H9 (cell line): ENCODE measurements around the gene LDB2. TPM values are rescaled to one million over a fixed set of nuclear protein-coding genes. Genes with fewer than 3 reads are reported as not detected.
A peak's percentile ranks its signal among the peaks of the same experiment; 100 is the strongest.

Experiments
- DNase-seq: peaks from one replicate; pipeline ENCODE4 v3.0.0-alpha.2; 2017
- H2AFZ ChIP-seq: one replicate; pipeline ENCODE4 v1.6.1; 2013; ENCODE audit warnings: mild to moderate bottlenecking, low read length, control low read depth, moderate library complexity
- H2AK5ac ChIP-seq: 2 replicates; pipeline ENCODE4 v1.6.1; 2013; ENCODE audit warnings: low read length, control low read depth, mixed read lengths; ENCODE audit not compliant: insufficient read length
- H2BK120ac ChIP-seq: one replicate; pipeline ENCODE4 v1.6.1; 2013; ENCODE audit warnings: low read depth, mild to moderate bottlenecking, low read length, control low read depth, inconsistent platforms; ENCODE audit not compliant: poor library complexity, severe bottlenecking
- H2BK12ac ChIP-seq: 2 replicates; pipeline ENCODE4 v1.6.1; 2013; ENCODE audit warnings: low read length, control low read depth, mixed read lengths, low read depth; ENCODE audit not compliant: insufficient read length
- H2BK15ac ChIP-seq: 2 replicates; pipeline ENCODE4 v1.6.1; 2013; ENCODE audit warnings: low read depth, low read length, control low read depth
- H2BK20ac ChIP-seq: one replicate; pipeline ENCODE4 v1.6.1; 2013; ENCODE audit warnings: low read depth, mild to moderate bottlenecking, low read length, control low read depth, inconsistent platforms; ENCODE audit not compliant: poor library complexity, severe bottlenecking
- H2BK5ac ChIP-seq: 2 replicates; pipeline ENCODE4 v1.6.1; 2013; ENCODE audit warnings: low read length, control low read depth, mixed read lengths; ENCODE audit not compliant: insufficient read length
- H3K14ac ChIP-seq: 2 replicates; pipeline ENCODE4 v1.6.1; 2013; ENCODE audit warnings: low read length, control low read depth; ENCODE audit not compliant: insufficient read depth
- H3K18ac ChIP-seq: 2 replicates; pipeline ENCODE4 v1.6.1; 2013; ENCODE audit warnings: low read depth, mild to moderate bottlenecking, mixed read lengths, low read length, control low read depth; ENCODE audit not compliant: insufficient read length
- H3K23ac ChIP-seq: 2 replicates; pipeline ENCODE4 v1.6.1; 2013; ENCODE audit warnings: low read length, control low read depth, mixed read lengths, low read depth; ENCODE audit not compliant: insufficient read length
- H3K23me2 ChIP-seq: 2 replicates; pipeline ENCODE4 v1.6.1; 2013; ENCODE audit warnings: low read depth, mild to moderate bottlenecking, mixed read lengths, low read length, control low read depth; ENCODE audit not compliant: insufficient read length, poor library complexity, severe bottlenecking
- H3K27ac ChIP-seq: 2 replicates; pipeline ENCODE4 v1.5.1; 2013; ENCODE audit warnings: low read length, control low read depth, mixed read lengths, low read depth; ENCODE audit not compliant: insufficient read length
- H3K27me3 ChIP-seq: 2 replicates; pipeline ENCODE4 v1.6.1; 2013; ENCODE audit warnings: low read length, control low read depth, inconsistent platforms; ENCODE audit not compliant: insufficient read depth
- H3K4ac ChIP-seq: 2 replicates; pipeline ENCODE4 v1.6.1; 2013; ENCODE audit warnings: low read depth, mild to moderate bottlenecking, control low read depth, inconsistent platforms, low read length, moderate library complexity
- H3K4me1 ChIP-seq: 2 replicates; pipeline ENCODE4 v1.6.1; 2013; ENCODE audit warnings: low read length, control low read depth, inconsistent platforms; ENCODE audit not compliant: insufficient read depth
- H3K4me2 ChIP-seq: 2 replicates; pipeline ENCODE4 v1.6.1; 2013; ENCODE audit warnings: low read length, control low read depth, mixed read lengths; ENCODE audit not compliant: insufficient read length, insufficient read depth
- H3K56ac ChIP-seq: 2 replicates; pipeline ENCODE4 v1.6.1; 2013; ENCODE audit warnings: low read depth, mild to moderate bottlenecking, mixed read lengths, low read length, control low read depth; ENCODE audit not compliant: insufficient read length
- H3K79me1 ChIP-seq: 2 replicates; pipeline ENCODE4 v1.6.1; 2013; ENCODE audit warnings: low read depth, mild to moderate bottlenecking, moderate library complexity, low read length, control low read depth, inconsistent platforms; ENCODE audit not compliant: insufficient read depth, poor library complexity, severe bottlenecking
- H3K79me2 ChIP-seq: 2 replicates; pipeline ENCODE4 v1.6.1; 2013; ENCODE audit warnings: low read length, control low read depth, inconsistent platforms; ENCODE audit not compliant: insufficient read depth
- H3K9ac ChIP-seq: 2 replicates; pipeline ENCODE4 v1.6.1; 2013; ENCODE audit warnings: low read length, control low read depth, mixed read lengths; ENCODE audit not compliant: insufficient read length; ENCODE audit errors: extremely low read depth
- H3K9me3 ChIP-seq: one replicate; pipeline ENCODE4 v1.6.1; 2013; ENCODE audit warnings: low read depth, low read length, inconsistent platforms; ENCODE audit not compliant: control insufficient read depth
- H3T11ph ChIP-seq: one replicate; pipeline ENCODE4 v1.6.1; 2013; ENCODE audit warnings: mild to moderate bottlenecking, low read length, control low read depth, inconsistent platforms
- H4K20me1 ChIP-seq: one replicate; pipeline ENCODE4 v1.6.1; 2013; ENCODE audit not compliant: control insufficient read depth, insufficient read length, insufficient read depth
- H4K5ac ChIP-seq: 2 replicates; pipeline ENCODE4 v1.6.1; 2013; ENCODE audit warnings: low read depth, mild to moderate bottlenecking, mixed read lengths, low read length, control low read depth; ENCODE audit not compliant: insufficient read length
- H4K8ac ChIP-seq: replicated peaks from 2 replicates; pipeline ENCODE4 v1.6.1; 2013; ENCODE audit warnings: low read length, control low read depth, mixed read lengths, low read depth; ENCODE audit not compliant: insufficient read length
- H4K91ac ChIP-seq: 2 replicates; pipeline ENCODE4 v1.6.1; 2013; ENCODE audit warnings: low read depth, mild to moderate bottlenecking, moderate library complexity, mixed read lengths, low read length, control low read depth; ENCODE audit not compliant: insufficient read length
- H3K27ac Mint-ChIP-seq, 3 experiments: 2 replicates in 2 of 3; 3 replicates in 1 of 3; pipeline ENCODE4 v1.8.0; 2020 to 2021; ENCODE audit warnings: mixed read lengths in 3 of 3, mild to moderate bottlenecking in 1 of 3, moderate library complexity in 1 of 3
- H3K27me3 Mint-ChIP-seq: 2 replicates; pipeline ENCODE4 v1.8.0; 2021; ENCODE audit warnings: low read depth, mild to moderate bottlenecking, moderate library complexity, mixed read lengths
- H3K36me3 Mint-ChIP-seq, 3 experiments: 2 replicates in 2 of 3; 3 replicates in 1 of 3; pipeline ENCODE4 v1.8.0; 2020 to 2021; ENCODE audit warnings: low read depth in 3 of 3, mixed read lengths in 3 of 3; ENCODE audit not compliant: insufficient read depth in 1 of 3
- H3K4me1 Mint-ChIP-seq, 2 experiments: 2 replicates each; pipeline ENCODE4 v1.8.0; 2020; ENCODE audit warnings: mixed read lengths in 2 of 2
- H3K4me3 Mint-ChIP-seq, 2 experiments: 2 replicates in 1 of 2; 3 replicates in 1 of 2; pipeline ENCODE4 v1.8.0; 2020 to 2021; ENCODE audit warnings: mild to moderate bottlenecking in 2 of 2, mixed read lengths in 2 of 2, moderate library complexity in 1 of 2
- H3K9me3 Mint-ChIP-seq, 2 experiments: 2 replicates in 1 of 2; 3 replicates in 1 of 2; pipeline ENCODE4 v1.8.0; 2020; ENCODE audit warnings: mild to moderate bottlenecking in 2 of 2, mixed read lengths in 2 of 2, moderate library complexity in 1 of 2
- WGBS: extraction: QIAGEN DNeasy Blood & Tissue Kit; methylation state at CpG from one replicate; pipeline ENCODE4 v1.1.7; 2013; ENCODE audit warnings: missing lambda C conversion rate, low lambda C conversion rate, mixed read lengths; ENCODE audit not compliant: insufficient read length; ENCODE audit errors: extremely low coverage; 5-methylcytosine and 5-hydroxymethylcytosine counted together
- total RNA-seq: library from RNA; stranded (reverse); gene quantifications from 2 replicates; pipeline ENCODE4 v1.2.1, GENCODE V29; 2021
- TF ChIP-seq, protein P1 (sequence below): fragments of 200-600 bp; sonication (generic); conservative IDR thresholded peaks from 3 replicates; pipeline ENCODE4 v1.8.0; 2021; ENCODE audit warnings: antibody characterized with exemption, mild to moderate bottlenecking

LDB2 gene
- total RNA-seq, 1 experiment from 2014 or later, result 22.5 TPM

DNA sequence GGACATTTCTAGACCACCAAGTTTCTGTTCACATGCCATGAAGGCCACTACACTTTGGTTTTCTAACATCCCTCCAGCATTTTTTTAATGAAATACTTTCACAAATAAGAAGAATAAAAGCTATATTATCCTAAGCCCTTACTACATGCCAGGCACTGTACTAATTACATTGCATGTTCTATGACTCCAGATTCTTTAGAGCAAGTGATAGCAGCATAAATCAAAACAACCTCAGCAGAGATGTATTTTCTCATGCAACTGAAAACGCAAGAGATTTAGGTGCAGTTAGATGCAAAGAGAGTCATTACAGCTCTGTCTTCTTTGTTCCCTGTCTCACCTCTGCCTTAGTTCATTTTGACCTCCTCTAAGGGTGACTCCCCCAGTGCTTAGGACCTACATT is 230.0 kb downstream of the LDB2 start:
- TF ChIP-seq, protein P1, sequence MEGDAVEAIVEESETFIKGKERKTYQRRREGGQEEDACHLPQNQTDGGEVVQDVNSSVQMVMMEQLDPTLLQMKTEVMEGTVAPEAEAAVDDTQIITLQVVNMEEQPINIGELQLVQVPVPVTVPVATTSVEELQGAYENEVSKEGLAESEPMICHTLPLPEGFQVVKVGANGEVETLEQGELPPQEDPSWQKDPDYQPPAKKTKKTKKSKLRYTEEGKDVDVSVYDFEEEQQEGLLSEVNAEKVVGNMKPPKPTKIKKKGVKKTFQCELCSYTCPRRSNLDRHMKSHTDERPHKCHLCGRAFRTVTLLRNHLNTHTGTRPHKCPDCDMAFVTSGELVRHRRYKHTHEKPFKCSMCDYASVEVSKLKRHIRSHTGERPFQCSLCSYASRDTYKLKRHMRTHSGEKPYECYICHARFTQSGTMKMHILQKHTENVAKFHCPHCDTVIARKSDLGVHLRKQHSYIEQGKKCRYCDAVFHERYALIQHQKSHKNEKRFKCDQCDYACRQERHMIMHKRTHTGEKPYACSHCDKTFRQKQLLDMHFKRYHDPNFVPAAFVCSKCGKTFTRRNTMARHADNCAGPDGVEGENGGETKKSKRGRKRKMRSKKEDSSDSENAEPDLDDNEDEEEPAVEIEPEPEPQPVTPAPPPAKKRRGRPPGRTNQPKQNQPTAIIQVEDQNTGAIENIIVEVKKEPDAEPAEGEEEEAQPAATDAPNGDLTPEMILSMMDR, result no peak
- no peak overlapping the region for H3K56ac ChIP-seq
- Mint-ChIP-seq H3K27me3 (no peaks in the 10 kb centered on the region), H3K36me3 (peaks cover 8 to 20% (median 14%) of the 10 kb centered on the region in 3 experiments), H3K4me3 (no peak overlapping the region), H3K27ac (peak overlapping the region in 2 of 3 experiments; percentile 0 to 27; a peak in 4 of 7 replicates), H3K9me3 (peaks cover 0 to 13% of the 10 kb centered on the region in 2 experiments; a peak in 3 of 5 replicates), H3K4me1 (peaks cover 6 to 12% of the 10 kb centered on the region in 2 experiments)
- no peak overlapping the region for H2BK15ac ChIP-seq
- no peak overlapping the region for H3K4me2 ChIP-seq
- no peaks in the 10 kb centered on the region for H3K23me2 ChIP-seq
- no peak overlapping the region for H2BK5ac ChIP-seq
- H3K4me1 ChIP-seq, result peaks cover 2% of the 10 kb centered on the region; the same call in 1 of the 2 replicates
- H2BK120ac ChIP-seq, result no peak overlapping the region
- H3K18ac ChIP-seq, result no peak overlapping the region
- WGBS, result no CpG with 5 or more reads among the region's 1 CpG
- no peak overlapping the region for H3T11ph ChIP-seq
- H3K23ac ChIP-seq, result no peak overlapping the region
- H3K9me3 ChIP-seq, result peaks cover 6% of the 10 kb centered on the region
- no peak overlapping the region for H4K91ac ChIP-seq
- H3K27me3 ChIP-seq, result no peaks in the 10 kb centered on the region
- no peak overlapping the region for H3K14ac ChIP-seq
- H3K27ac ChIP-seq, result no peak overlapping the region
- no peak overlapping the region for H3K4ac ChIP-seq
- no peak for DNase-seq
- no peak overlapping the region for H2BK20ac ChIP-seq
- no peak overlapping the region for H4K5ac ChIP-seq
- no peak overlapping the region for H4K8ac ChIP-seq
- no peak overlapping the region for H2BK12ac ChIP-seq
- no peaks in the 10 kb centered on the region for H4K20me1 ChIP-seq
- H3K9ac ChIP-seq, result no peak overlapping the region
- H2AK5ac ChIP-seq, result no peak overlapping the region
- H3K79me2 ChIP-seq, result 0 out of 2 replicates have a peak, but pooled peaks cover 5% of the 10 kb centered on the region
- H3K79me1 ChIP-seq, result no peaks in the 10 kb centered on the region
- H2AFZ ChIP-seq, result no peak overlapping the region
